HG02610 (cell line): Measurements from ENCODE around the gene VPS26C.

ENCODE experiments used
- ATAC-seq: cut with Tn5 transposase; IDR thresholded peaks from one replicate; pipeline ENCODE4 v1.9.1; 2021; ENCODE audit warnings: mild to moderate bottlenecking, moderate library complexity; ENCODE audit not compliant: unreplicated experiment

The VPS26C gene

GRCh38 chr21:37266515-37267221, 466 bp downstream of the VPS26C start:
- ATAC-seq: peak; percentile 0

GRCh38 chr21:37264808-37265207, 2.3 kb downstream of the VPS26C start:
- ATAC-seq: no peak

GRCh38 chr21:37263827-37264600, 3.1 kb downstream of the VPS26C start:
- ATAC-seq: no peak

- no peak for ATAC-seq
These were observed 7.7 kb downstream of the VPS26C start for GRCh38 chr21:37259426-37259825.

- peak; percentile 65 for ATAC-seq
These were observed 8.9 kb downstream of the VPS26C start for GRCh38 chr21:37257967-37258877.

GRCh38 chr21:37257511-37257966, 9.6 kb downstream of the VPS26C start:
- peak; percentile 36 for ATAC-seq

- no peak for ATAC-seq
These were observed 13.1 kb downstream of the VPS26C start for GRCh38 chr21:37253991-37254390.

GRCh38 chr21:37251294-37251634, 15.9 kb downstream of the VPS26C start:
- ATAC-seq: no peak

- ATAC-seq: no peak
These were observed 17.8 kb downstream of the VPS26C start for GRCh38 chr21:37249112-37249904.

- no peak for ATAC-seq
These were observed 18.8 kb downstream of the VPS26C start for GRCh38 chr21:37248298-37248697.

- no peak for ATAC-seq
These were observed 22.0 kb downstream of the VPS26C start for GRCh38 chr21:37245151-37245550.

- ATAC-seq: no peak
These were observed 22.5 kb downstream of the VPS26C start for GRCh38 chr21:37244501-37245095.

GRCh38 chr21:37243961-37244360, 23.2 kb downstream of the VPS26C start:
- no peak for ATAC-seq

GRCh38 chr21:37241426-37241825, 25.7 kb downstream of the VPS26C start:
- ATAC-seq: no peak

GRCh38 chr21:37240978-37241377, 26.2 kb downstream of the VPS26C start:
- ATAC-seq: no peak

GRCh38 chr21:37237764-37238163, 29.4 kb downstream of the VPS26C start:
- no peak for ATAC-seq

- ATAC-seq: no peak
These were observed 29.8 kb downstream of the VPS26C start for GRCh38 chr21:37237346-37237745.

GRCh38 chr21:37233551-37234146, 33.5 kb downstream of the VPS26C start:
- no peak for ATAC-seq

GRCh38 chr21:37232274-37233018, 34.7 kb downstream of the VPS26C start:
- no peak for ATAC-seq
